Chondrocyte (in vitro differentiated cells): ENCODE data around the gene NAA10. TPM values are rescaled to one million over a fixed set of nuclear protein-coding genes. Genes with fewer than 3 reads are reported as not detected.

ENCODE experiments used
- DNase-seq: peaks from one replicate; pipeline ENCODE4 v3.0.0; 2021; ENCODE audit warnings: mixed read lengths, low spot score
- H3K27ac Mint-ChIP-seq: one replicate; pipeline ENCODE4 v1.8.0; 2021; ENCODE audit warnings: mild to moderate bottlenecking, moderate library complexity, mixed read lengths; ENCODE audit not compliant: unreplicated experiment
- H3K27me3 Mint-ChIP-seq: 2 replicates; pipeline ENCODE4 v1.8.0; 2021; ENCODE audit warnings: low read depth, mixed read lengths
- H3K36me3 Mint-ChIP-seq: 2 replicates; pipeline ENCODE4 v1.8.0; 2021; ENCODE audit warnings: low read depth, mixed read lengths
- H3K4me1 Mint-ChIP-seq: 2 replicates; pipeline ENCODE4 v1.8.0; 2021; ENCODE audit warnings: low read depth, mild to moderate bottlenecking, mixed read lengths
- H3K4me3 Mint-ChIP-seq: one replicate; pipeline ENCODE4 v1.8.0; 2021; ENCODE audit warnings: mild to moderate bottlenecking, moderate library complexity, mixed read lengths; ENCODE audit not compliant: unreplicated experiment
- H3K9me3 Mint-ChIP-seq: 2 replicates; pipeline ENCODE4 v1.8.0; 2021; ENCODE audit warnings: low read depth, mixed read lengths
- total RNA-seq: library from RNA; stranded (reverse); gene quantifications from 3 replicates; pipeline ENCODE4 v1.2.1, GENCODE V29; 2021
- TF ChIP-seq, protein P1 (sequence below): fragments of 200-600 bp; sonication (generic); IDR thresholded peaks from 2 replicates; pipeline ENCODE4 v1.5.0; 2021; ENCODE audit warnings: antibody characterized with exemption, mild to moderate bottlenecking, moderate library complexity

The NAA10 gene
- total RNA-seq, 1 donor from 2014 or later = 89.5 TPM

DNA sequence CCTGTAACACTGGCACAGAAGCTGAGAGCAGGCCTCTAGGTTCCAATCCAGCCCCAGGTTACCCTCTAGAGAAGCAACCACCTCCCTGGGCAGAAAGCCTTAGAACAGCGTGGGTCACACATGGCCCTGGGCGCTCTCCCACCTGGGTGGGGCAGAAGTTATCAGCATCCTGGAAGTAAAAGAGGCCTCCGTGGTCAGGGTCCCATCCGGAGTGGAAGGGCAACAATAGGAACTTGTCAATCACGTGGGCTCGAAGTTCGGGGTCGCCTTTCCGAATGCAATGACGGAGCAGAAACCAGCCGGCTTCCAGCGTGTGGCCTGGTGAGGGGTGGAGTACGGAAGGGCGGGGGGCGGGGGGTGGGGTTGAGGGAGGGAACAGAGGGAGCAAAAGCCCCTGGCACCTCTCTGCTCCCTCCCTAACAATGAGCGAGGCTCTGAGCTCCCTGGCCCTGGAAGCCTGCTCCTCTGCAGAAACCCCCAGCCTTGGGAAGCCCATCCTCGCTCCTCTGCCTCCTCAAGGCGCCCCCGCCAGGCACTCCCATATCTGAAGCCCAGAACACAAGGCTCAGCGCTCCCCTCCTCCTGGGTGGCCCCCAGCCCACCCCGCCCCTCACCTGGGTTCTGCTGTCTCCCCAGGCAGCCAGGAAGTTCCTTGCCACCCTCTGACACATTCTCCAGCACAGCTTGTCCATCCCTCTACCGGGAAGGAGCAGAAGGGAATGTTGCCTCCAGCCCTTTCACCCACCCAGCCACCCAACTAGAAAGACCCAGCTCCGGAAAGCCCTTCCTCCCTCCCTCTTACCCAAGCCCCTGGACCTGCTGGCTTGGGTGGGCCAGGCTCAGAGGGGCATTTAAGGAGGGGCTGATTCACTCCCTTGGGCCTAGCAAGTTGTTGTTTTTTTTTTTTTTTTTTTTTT is 6.8 kb upstream of the NAA10 start:
- TF ChIP-seq, protein P1, sequence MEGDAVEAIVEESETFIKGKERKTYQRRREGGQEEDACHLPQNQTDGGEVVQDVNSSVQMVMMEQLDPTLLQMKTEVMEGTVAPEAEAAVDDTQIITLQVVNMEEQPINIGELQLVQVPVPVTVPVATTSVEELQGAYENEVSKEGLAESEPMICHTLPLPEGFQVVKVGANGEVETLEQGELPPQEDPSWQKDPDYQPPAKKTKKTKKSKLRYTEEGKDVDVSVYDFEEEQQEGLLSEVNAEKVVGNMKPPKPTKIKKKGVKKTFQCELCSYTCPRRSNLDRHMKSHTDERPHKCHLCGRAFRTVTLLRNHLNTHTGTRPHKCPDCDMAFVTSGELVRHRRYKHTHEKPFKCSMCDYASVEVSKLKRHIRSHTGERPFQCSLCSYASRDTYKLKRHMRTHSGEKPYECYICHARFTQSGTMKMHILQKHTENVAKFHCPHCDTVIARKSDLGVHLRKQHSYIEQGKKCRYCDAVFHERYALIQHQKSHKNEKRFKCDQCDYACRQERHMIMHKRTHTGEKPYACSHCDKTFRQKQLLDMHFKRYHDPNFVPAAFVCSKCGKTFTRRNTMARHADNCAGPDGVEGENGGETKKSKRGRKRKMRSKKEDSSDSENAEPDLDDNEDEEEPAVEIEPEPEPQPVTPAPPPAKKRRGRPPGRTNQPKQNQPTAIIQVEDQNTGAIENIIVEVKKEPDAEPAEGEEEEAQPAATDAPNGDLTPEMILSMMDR = no peak
- Mint-ChIP-seq H3K27ac (no peak overlapping the region), H3K9me3 (no peaks in the 10 kb centered on the region), H3K4me3 (no peak overlapping the region), H3K4me1 (no peaks in the 10 kb centered on the region), H3K36me3 (no peaks in the 10 kb centered on the region), H3K27me3 (no peaks in the 10 kb centered on the region)
- DNase-seq = no peak

DNA sequence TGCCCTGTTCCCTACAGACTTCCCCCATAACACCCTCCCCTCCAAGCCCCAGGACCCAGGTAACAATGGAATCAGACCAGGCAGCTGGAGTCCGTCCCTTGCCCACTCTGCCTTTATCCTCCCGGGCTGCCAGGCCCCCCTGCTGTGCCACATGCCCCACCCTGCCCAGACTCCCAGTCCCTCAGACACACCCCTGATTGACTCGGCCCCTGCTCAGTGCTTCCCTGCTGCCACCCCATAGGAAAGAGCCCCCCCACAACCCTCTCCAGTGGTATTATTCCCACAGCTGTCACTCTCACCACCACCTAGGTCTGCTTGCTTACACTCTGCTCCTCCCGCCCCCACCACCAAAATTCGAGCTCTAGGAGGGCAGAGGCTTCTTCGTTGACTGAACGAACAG is 4.7 kb upstream of the NAA10 start:
- TF ChIP-seq, protein P1 = no peak
- Mint-ChIP-seq H3K27ac (no peak overlapping the region), H3K4me1 (no peaks in the 10 kb centered on the region), H3K9me3 (no peaks in the 10 kb centered on the region), H3K36me3 (no peaks in the 10 kb centered on the region), H3K27me3 (no peaks in the 10 kb centered on the region), H3K4me3 (no peak overlapping the region)
- DNase-seq = no peak

DNA sequence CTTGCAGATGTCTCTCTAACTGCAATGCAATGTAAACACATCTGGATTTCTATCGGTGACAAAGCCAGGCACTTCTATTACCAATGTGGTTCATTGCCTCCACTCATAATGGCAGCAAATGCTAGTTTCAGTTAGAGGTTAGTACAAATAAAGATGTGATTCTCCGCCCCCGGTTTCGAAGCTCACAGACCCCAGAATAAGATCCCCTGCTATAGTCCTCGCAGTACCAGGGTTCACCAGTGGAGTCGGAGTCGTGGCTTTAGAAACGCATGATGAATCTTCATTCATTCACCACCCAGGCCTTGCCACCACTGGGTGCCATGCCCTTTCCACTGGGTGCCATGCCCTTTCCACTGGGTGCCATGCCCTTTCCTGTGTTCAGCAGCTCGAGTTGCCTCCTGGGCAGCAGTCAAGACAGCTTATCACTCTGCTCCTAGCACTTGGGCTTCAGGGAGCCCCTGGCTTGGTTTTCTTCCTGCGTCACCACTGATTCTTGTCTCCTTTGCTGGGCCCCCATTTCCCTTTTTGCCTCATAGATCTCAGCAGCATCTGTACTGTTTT is 3.5 kb upstream of the NAA10 start:
- no peak for DNase-seq
- Mint-ChIP-seq H3K4me3 (no peak overlapping the region), H3K27ac (no peak overlapping the region), H3K27me3 (no peaks in the 10 kb centered on the region), H3K4me1 (peaks cover 7% of the 10 kb centered on the region), H3K36me3 (no peaks in the 10 kb centered on the region), H3K9me3 (no peaks in the 10 kb centered on the region)
- TF ChIP-seq, protein P1 = no peak

DNA sequence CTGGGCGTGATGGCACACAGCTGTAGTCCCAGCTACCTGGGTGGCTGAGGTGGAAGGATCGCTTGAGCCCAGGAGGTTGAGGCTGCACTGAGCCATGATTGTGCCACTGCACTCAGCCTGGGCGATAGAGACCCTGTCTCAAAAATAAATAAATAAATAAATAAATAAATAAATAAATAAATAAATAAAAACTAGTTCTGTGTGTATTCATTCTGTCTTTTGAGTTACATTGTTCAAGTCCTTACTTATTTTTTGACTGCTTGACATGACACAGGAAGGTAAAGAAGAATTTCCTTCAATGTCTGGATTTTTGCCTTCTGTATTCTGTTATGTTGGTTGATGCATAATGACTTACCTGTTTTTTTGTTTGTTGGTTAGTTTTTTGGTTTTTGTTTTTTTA is 2.2 kb upstream of the NAA10 start:
- Mint-ChIP-seq H3K36me3 (no peaks in the 10 kb centered on the region), H3K27me3 (no peaks in the 10 kb centered on the region), H3K9me3 (no peaks in the 10 kb centered on the region), H3K4me3 (no peak overlapping the region), H3K4me1 (peaks cover 7% of the 10 kb centered on the region), H3K27ac (peak overlapping the region; percentile 32)
- DNase-seq = no peak
- TF ChIP-seq, protein P1 = no peak

DNA sequence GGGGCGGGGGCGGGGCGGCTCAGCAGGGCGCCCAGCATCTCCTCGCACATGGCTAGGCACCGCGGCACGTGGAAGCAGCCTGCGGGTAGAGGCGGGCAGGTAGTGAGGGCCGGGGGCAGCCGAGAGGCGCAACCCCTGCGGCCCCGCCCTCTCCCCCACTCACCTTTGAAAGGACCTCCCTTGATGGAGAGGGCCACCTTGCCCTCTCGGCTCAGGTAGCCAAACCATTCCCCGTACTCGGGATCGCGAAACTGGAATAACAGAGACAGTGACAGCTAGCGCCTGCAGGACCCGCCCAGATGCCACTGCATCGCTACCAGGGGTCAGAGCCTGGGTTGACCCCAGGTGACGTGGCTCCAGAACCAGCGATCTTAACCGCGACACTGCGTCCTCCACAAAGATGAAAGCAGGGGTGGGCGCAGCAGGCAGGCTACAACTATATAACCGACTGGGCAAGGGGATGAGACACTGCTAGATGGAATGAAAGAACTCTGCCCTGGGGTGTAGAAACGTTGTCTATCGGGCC is 552 bp upstream of the NAA10 start:
- Mint-ChIP-seq H3K36me3 (peaks cover 4% of the 10 kb centered on the region), H3K4me3 (peak overlapping the region; percentile 42), H3K4me1 (peaks cover 10% of the 10 kb centered on the region), H3K9me3 (no peaks in the 10 kb centered on the region), H3K27me3 (no peaks in the 10 kb centered on the region), H3K27ac (no peak overlapping the region)
- TF ChIP-seq, protein P1 = no peak
- no peak for DNase-seq
